Activated CD4-positive, alpha-beta T cell treated with anti-CD3 and anti-CD28 coated beads, Interleukin-2, amount 50 U/mL, for 4 hours (primary cell): ENCODE results near the gene KCTD11.
"Not testable (repeated sequence)": the region's sequence is repeated elsewhere in the genome, so short reads cannot be mapped to it uniquely, and the experiment has no call there.

Source experiments
- DNase-seq, 2 experiments: peaks; one replicate each; pipeline ENCODE4 v3.0.0-alpha.2; 2020

Gene KCTD11

GRCh38 chr17:7322520-7323194, 29.3 kb upstream of the KCTD11 start:
- no peak for DNase-seq

- peak; percentile 57 to 59 for DNase-seq
These were observed 28.1 kb upstream of the KCTD11 start for GRCh38 chr17:7323731-7324437.

- no peak for DNase-seq
These were observed 27.6 kb upstream of the KCTD11 start for GRCh38 chr17:7324438-7324779.

- no peak for DNase-seq
These were observed 26.9 kb upstream of the KCTD11 start for GRCh38 chr17:7325031-7325528.

- no peak for DNase-seq
These were observed 25.8 kb upstream of the KCTD11 start for GRCh38 chr17:7326186-7326585.

GRCh38 chr17:7327056-7327455, 24.9 kb upstream of the KCTD11 start:
- no peak for DNase-seq

- DNase-seq = no peak
These were observed 24.5 kb upstream of the KCTD11 start for GRCh38 chr17:7327501-7327900.

GRCh38 chr17:7328009-7328408, 24.0 kb upstream of the KCTD11 start:
- DNase-seq = no peak

GRCh38 chr17:7328840-7329373, 23.1 kb upstream of the KCTD11 start, which contains the start of gene NEURL4:
NEURL4 (minus strand) TSS chr17:7329335; CDS start chr17:7329312, 23 bp downstream.
- DNase-seq = no peak

- DNase-seq = peak; percentile 94
These were observed 22.5 kb upstream of the KCTD11 start for GRCh38 chr17:7329374-7329996.

- DNase-seq = peak; percentile 67 to 70
These were observed 21.8 kb upstream of the KCTD11 start for GRCh38 chr17:7329997-7330637.

- DNase-seq = no peak
These were observed 21.3 kb upstream of the KCTD11 start for GRCh38 chr17:7330638-7331015.

- no peak for DNase-seq
These were observed 19.9 kb upstream of the KCTD11 start for GRCh38 chr17:7332111-7332510.

GRCh38 chr17:7332600-7333069, 19.3 kb upstream of the KCTD11 start:
- not testable (repeated sequence) for DNase-seq

GRCh38 chr17:7334938-7335538, 16.9 kb upstream of the KCTD11 start:
- no peak for DNase-seq

- DNase-seq = not testable (repeated sequence)
These were observed 16.2 kb upstream of the KCTD11 start for GRCh38 chr17:7335765-7336164.

- peak; percentile 81 to 84 for DNase-seq
These were observed 15.5 kb upstream of the KCTD11 start, which contains the start of gene ACAP1 for GRCh38 chr17:7336240-7337175. ACAP1 (plus strand) TSS chr17:7336529; CDS start chr17:7336735, 206 bp downstream.

- DNase-seq = not testable (repeated sequence)
These were observed 14.4 kb upstream of the KCTD11 start for GRCh38 chr17:7337600-7337999.

GRCh38 chr17:7340179-7340578, 11.8 kb upstream of the KCTD11 start:
- no peak for DNase-seq

GRCh38 chr17:7341842-7342241, 10.1 kb upstream of the KCTD11 start:
- no peak for DNase-seq

GRCh38 chr17:7343250-7343649, 8.7 kb upstream of the KCTD11 start:
- no peak for DNase-seq
